Activated CD8-positive, alpha-beta T cell treated with anti-CD3 and anti-CD28 coated beads for 36 hours (primary cell): Measurements from ENCODE around the gene HCST. TPM values are rescaled to one million over a fixed set of nuclear protein-coding genes. Genes with fewer than 3 reads are reported as not detected.

Source experiments
- ATAC-seq: fragments of 200-7000 bp; cut with Tn5 transposase; one replicate; pipeline ENCODE4 v1.10.0; 2021; ENCODE audit warnings: mild to moderate bottlenecking, moderate library complexity
- CTCF ChIA-PET: fragments of 350-600 bp; sonication (Branson Sonifier 250); formaldehyde crosslinking; loops from one replicate; lab custom pipeline; 2021; ENCODE audit warnings: antibody characterized with exemption; lab: Charles Lee
- POLR2A ChIA-PET: fragments of 350-600 bp; sonication (Branson Sonifier 250); formaldehyde crosslinking; loops from one replicate; lab custom pipeline; 2021; ENCODE audit warnings: antibody characterized with exemption; lab: Charles Lee
- DNase-seq: peaks from one replicate; pipeline ENCODE4 v3.0.0-alpha.2; 2020
- H3K27ac Mint-ChIP-seq: one replicate; pipeline ENCODE4 v1.8.0; 2021; ENCODE audit warnings: mild to moderate bottlenecking, mixed read lengths
- H3K27me3 Mint-ChIP-seq: one replicate; pipeline ENCODE4 v1.8.0; 2021; ENCODE audit warnings: mixed read lengths
- H3K36me3 Mint-ChIP-seq: one replicate; pipeline ENCODE4 v1.8.0; 2021; ENCODE audit warnings: low read depth, mixed read lengths
- H3K4me1 Mint-ChIP-seq: one replicate; pipeline ENCODE4 v1.8.0; 2021; ENCODE audit warnings: low read depth, mixed read lengths
- H3K4me3 Mint-ChIP-seq: one replicate; pipeline ENCODE4 v1.8.0; 2021; ENCODE audit warnings: mild to moderate bottlenecking, moderate library complexity, mixed read lengths
- H3K9me3 Mint-ChIP-seq: one replicate; pipeline ENCODE4 v1.8.0; 2021; ENCODE audit warnings: mixed read lengths
- intact Hi-C: fragments of 100-400 bp; cut with micrococcal nuclease; formaldehyde crosslinking; loops from one replicate; pipeline ENCODE4 v1.10.0; 2022
- total RNA-seq, 2 experiments: library from RNA; stranded (reverse); gene quantifications; one replicate each; pipeline ENCODE4 v1.2.3, GENCODE V29; 2021
- TF ChIP-seq, protein P1 (sequence below): fragments of 200-600 bp; IDR thresholded peaks from one replicate; pipeline ENCODE4 v1.8.0; 2022; ENCODE audit warnings: antibody characterized with exemption, mild to moderate bottlenecking

The HCST gene
- total RNA-seq, 2 experiments from 2014 or later = 57.1 to 72.0 TPM

GRCh38 chr19:35911790-35912189 is 9.5 kb downstream of the HCST start:
- Mint-ChIP-seq H3K9me3 (no peaks in the 10 kb centered on the region), H3K27ac (no peak overlapping the region), H3K4me1 (peaks cover 38% of the 10 kb centered on the region), H3K27me3 (no peaks in the 10 kb centered on the region), H3K36me3 (no peaks in the 10 kb centered on the region), H3K4me3 (no peak overlapping the region)
- intact Hi-C loops = no loop called here
- POLR2A ChIA-PET = interaction anchor here (0.6 to 2.1 kb wide), 7 partner anchors 8 to 200 kb away, joined by 3 to 5 read pairs (median 3); no protein-coding TSS in a partner anchor
- TF ChIP-seq, protein P1, sequence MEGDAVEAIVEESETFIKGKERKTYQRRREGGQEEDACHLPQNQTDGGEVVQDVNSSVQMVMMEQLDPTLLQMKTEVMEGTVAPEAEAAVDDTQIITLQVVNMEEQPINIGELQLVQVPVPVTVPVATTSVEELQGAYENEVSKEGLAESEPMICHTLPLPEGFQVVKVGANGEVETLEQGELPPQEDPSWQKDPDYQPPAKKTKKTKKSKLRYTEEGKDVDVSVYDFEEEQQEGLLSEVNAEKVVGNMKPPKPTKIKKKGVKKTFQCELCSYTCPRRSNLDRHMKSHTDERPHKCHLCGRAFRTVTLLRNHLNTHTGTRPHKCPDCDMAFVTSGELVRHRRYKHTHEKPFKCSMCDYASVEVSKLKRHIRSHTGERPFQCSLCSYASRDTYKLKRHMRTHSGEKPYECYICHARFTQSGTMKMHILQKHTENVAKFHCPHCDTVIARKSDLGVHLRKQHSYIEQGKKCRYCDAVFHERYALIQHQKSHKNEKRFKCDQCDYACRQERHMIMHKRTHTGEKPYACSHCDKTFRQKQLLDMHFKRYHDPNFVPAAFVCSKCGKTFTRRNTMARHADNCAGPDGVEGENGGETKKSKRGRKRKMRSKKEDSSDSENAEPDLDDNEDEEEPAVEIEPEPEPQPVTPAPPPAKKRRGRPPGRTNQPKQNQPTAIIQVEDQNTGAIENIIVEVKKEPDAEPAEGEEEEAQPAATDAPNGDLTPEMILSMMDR = no peak
- peak; percentile 37 for ATAC-seq
- CTCF ChIA-PET = interaction anchor here (2.6 kb wide), 1 partner anchor 30 kb away, joined by 8 read pairs; no protein-coding TSS in a partner anchor
- peak; percentile 48 for DNase-seq

GRCh38 chr19:35913589-35913988 is 11.3 kb downstream of the HCST start:
- H3K27ac Mint-ChIP-seq = peak overlapping the region; percentile 20
- no peak overlapping the region for H3K4me3 Mint-ChIP-seq
- ATAC-seq (peak; percentile 24), DNase-seq (no peak)
- no peaks in the 10 kb centered on the region for H3K36me3 Mint-ChIP-seq
- intact Hi-C loops = no loop called here
- no peaks in the 10 kb centered on the region for H3K27me3 Mint-ChIP-seq
- H3K4me1 Mint-ChIP-seq = peaks cover 33% of the 10 kb centered on the region
- no peaks in the 10 kb centered on the region for H3K9me3 Mint-ChIP-seq
- TF ChIP-seq, protein P1 = no peak
- ChIA-PET POLR2A (no interaction called here), CTCF (interaction anchor here (1.3 kb wide), 1 partner anchor 12 kb away, joined by 5 read pairs; no protein-coding TSS in a partner anchor)

GRCh38 chr19:35915443-35915842 is 13.1 kb downstream of the HCST start:
- ChIA-PET CTCF (interaction anchor here (1.2 kb wide), 1 partner anchor 16 kb away, joined by 5 read pairs; no protein-coding TSS in a partner anchor), POLR2A (interaction anchor here (0.9 to 1.7 kb wide), 2 partner anchors 11 to 16 kb away, joined by 3 to 4 read pairs; no protein-coding TSS in a partner anchor)
- DNase-seq (no peak), ATAC-seq (peak; percentile 27)
- H3K9me3 Mint-ChIP-seq = no peaks in the 10 kb centered on the region
- TF ChIP-seq, protein P1 = no peak
- no peaks in the 10 kb centered on the region for H3K27me3 Mint-ChIP-seq
- intact Hi-C loops = no loop called here
- no peak overlapping the region for H3K27ac Mint-ChIP-seq
- H3K4me3 Mint-ChIP-seq = no peak overlapping the region
- no peaks in the 10 kb centered on the region for H3K36me3 Mint-ChIP-seq
- peaks cover 23% of the 10 kb centered on the region for H3K4me1 Mint-ChIP-seq

GRCh38 chr19:35919306-35919705 is 17.0 kb downstream of the HCST start:
- H3K4me3 Mint-ChIP-seq = no peak overlapping the region
- no peaks in the 10 kb centered on the region for H3K9me3 Mint-ChIP-seq
- TF ChIP-seq, protein P1 = no peak
- H3K4me1 Mint-ChIP-seq = peaks cover 4% of the 10 kb centered on the region
- H3K27me3 Mint-ChIP-seq = no peaks in the 10 kb centered on the region
- CTCF ChIA-PET = no interaction called here
- no peak overlapping the region for H3K27ac Mint-ChIP-seq
- no peaks in the 10 kb centered on the region for H3K36me3 Mint-ChIP-seq
- POLR2A ChIA-PET = no interaction called here
- no peak for DNase-seq
- intact Hi-C loops = no loop called here
- no peak for ATAC-seq

DNA sequence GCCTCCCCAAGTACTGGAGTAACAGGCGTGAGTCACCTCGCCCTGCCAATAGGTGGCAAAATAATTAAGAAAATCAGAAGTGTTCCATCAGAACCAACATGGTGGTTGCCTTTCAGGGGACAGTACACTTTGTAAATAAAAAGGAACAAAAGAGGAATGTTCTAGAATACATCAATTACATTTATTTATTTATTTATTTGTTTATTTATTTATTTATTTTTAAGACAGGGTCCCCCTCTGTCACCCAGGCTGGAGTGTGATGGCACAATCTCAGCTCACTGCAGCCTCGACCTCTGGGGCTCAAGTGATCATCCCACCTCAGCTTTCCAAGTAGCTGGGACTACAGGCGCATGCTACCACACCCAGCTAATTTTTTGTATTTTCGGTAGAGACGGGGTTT is 18.7 kb downstream of the HCST start:
- ChIA-PET POLR2A (no interaction called here), CTCF (interaction anchor here (0.7 to 1.1 kb wide), 2 partner anchors 12 to 17 kb away, joined by 3 to 4 read pairs; no protein-coding TSS in a partner anchor)
- no peak for ATAC-seq
- H3K9me3 Mint-ChIP-seq = peaks cover 9% of the 10 kb centered on the region
- intact Hi-C loops = no loop called here
- H3K27ac Mint-ChIP-seq = no peak overlapping the region
- TF ChIP-seq, protein P1 = no peak
- DNase-seq = no peak
- no peak overlapping the region for H3K4me3 Mint-ChIP-seq
- no peaks in the 10 kb centered on the region for H3K36me3 Mint-ChIP-seq
- no peaks in the 10 kb centered on the region for H3K4me1 Mint-ChIP-seq
- no peaks in the 10 kb centered on the region for H3K27me3 Mint-ChIP-seq
